HG03442 (cell line): ENCODE results near the gene SIRPA.
A peak's percentile ranks its signal among the peaks of the same experiment; 100 is the strongest.

Experiments
- ATAC-seq: cut with Tn5 transposase; IDR thresholded peaks from one replicate; pipeline ENCODE4 v1.9.1; 2021; ENCODE audit warnings: mild to moderate bottlenecking, moderate library complexity; ENCODE audit not compliant: unreplicated experiment

The SIRPA gene

DNA sequence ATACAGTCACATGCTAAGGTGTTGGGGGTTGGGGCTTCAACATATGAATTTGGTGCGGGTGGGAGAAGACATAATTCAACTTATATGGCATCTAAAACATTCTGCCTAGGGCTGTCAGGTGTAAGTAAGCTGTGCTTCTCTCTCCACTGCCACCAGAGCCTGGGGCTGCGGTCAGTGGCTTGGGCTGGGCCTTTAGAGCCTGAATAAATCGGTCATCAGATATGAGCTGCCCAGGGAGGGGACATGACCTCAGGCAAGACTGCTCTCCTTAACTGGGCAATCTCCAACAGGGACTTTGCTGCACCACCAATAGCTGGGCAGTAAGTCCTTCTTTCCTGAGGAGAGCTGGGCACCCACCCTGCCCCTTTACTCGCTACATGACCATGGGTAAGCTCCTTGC lies 24.9 kb upstream of the SIRPA start:
- ATAC-seq, result no peak

GRCh38 chr20:1870792-1871550 lies 24.2 kb upstream of the SIRPA start:
- peak; percentile 37 for ATAC-seq

GRCh38 chr20:1871807-1872458 lies 23.3 kb upstream of the SIRPA start:
- peak; percentile 55 for ATAC-seq

- no peak for ATAC-seq
These were observed 22.6 kb upstream of the SIRPA start for GRCh38 chr20:1872459-1873097.

DNA sequence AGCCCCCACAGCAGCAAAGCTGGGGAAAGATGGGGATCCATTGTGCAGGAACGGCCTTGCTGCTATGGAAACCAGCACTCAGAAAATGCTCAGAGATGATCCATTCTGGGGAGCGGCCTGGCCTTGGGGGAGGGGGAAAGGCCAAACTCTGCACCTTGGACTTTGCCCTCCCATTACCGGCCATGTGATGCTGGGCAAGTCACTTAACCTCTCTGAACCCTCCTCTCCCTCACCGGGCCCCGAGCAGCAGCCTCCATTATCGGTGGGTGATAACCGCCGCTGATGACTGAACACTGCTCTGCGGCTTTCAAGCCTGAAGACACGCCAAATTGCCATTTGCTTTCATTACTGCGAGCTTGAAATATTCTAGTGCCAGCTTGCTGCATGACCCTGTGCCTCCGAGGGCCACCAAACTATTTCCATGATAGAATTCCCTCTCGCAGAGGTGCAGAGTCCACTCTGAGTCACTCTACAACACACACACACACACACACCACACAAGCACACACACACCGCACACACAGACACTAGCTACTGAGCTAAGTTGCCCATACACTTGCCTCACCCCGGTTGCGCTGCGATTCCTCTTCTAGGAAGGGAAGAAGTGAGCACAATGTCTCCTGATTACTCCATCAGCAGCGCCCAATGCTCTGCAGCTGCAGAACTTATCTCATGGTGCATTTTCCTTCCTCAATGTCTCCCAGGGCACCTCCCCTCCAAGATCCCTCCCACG lies 20.6 kb upstream of the SIRPA start:
- no peak for ATAC-seq

GRCh38 chr20:1875183-1875554 lies 20.0 kb upstream of the SIRPA start:
- no peak for ATAC-seq

DNA sequence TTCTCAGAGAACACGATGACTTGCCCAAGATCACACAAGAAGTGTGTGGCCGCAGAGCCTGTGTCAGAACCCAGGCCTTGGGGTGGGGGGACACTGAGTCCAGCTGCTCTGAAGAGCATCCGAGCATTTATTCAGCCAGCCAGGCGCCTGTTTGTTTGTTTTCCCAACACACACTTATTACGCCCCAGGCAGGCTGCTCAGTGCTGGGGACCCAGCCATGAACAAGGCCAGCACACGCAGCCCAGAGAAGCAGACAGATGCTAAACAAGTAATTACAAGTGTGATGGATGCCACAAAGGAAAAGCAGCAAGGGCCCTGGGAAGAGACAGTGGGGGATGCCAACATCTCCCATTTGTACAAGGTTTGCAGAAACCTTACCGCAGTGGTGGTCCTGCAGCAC lies 19.4 kb upstream of the SIRPA start:
- ATAC-seq, result no peak

DNA sequence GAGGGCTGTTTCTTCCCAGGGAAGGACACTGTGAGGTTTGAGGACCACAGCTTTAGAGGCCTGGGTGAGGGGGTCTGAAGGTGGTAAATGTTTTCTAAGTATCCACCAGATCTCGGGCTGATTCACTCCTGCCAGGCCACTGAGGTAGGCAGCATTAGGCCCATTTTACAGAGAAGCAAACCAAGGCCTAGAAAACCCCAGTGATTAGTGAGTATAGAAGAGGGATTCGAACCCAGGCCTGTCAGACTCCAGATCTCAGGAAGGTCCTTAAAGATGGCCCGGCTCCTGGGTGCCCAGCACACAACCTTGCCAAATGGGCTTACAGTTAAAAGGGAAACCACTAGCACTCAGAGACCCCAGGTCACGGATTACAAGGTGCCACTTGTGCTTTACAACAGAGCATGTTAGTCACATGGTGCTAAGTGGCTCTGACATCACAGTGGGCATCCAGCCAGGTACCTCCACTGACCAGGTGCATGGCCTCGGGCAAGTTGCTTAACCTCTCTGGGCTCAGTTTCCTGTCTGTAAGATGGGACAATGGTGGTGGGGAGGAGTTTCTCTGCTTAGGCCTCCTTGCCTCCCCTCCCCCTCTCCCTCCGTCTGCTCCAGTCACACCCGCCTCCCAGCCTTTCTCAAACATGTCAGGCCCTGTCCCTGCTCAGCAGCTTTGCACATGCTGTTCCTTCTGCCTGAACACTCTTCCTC lies 18.8 kb upstream of the SIRPA start:
- no peak for ATAC-seq

DNA sequence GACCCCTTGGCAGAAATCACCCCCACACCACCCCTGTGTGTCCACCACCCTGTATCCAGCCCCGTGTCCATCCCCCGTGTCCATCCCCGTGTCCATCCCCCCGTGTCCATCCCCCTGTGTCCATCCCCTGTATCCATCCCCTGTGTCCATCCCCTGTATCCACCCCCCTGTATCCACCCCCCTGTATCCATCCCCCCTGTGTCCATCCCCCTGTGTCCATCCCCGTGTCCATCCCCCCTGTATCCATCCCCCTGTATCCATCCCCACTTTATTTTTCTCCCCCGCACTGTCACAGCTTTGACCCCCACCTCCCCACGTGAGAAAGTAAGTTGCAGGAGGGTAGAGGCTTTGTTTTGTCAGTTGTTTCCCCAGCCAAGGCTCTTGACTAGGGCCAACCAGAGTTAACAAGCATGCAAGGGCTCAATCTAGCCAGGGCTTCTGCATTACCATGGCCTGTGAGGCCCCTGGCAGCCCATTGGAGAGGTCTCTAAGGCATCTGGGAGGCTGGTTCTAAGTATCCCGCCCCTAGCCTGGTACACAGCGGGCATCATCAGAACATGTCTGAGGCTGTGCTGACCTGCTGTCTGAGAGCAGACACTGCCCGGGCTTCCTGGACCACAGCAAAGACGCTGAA lies 18.1 kb upstream of the SIRPA start:
- no peak for ATAC-seq

- ATAC-seq, result no peak
These were observed 17.5 kb upstream of the SIRPA start for GRCh38 chr20:1877609-1878200.

DNA sequence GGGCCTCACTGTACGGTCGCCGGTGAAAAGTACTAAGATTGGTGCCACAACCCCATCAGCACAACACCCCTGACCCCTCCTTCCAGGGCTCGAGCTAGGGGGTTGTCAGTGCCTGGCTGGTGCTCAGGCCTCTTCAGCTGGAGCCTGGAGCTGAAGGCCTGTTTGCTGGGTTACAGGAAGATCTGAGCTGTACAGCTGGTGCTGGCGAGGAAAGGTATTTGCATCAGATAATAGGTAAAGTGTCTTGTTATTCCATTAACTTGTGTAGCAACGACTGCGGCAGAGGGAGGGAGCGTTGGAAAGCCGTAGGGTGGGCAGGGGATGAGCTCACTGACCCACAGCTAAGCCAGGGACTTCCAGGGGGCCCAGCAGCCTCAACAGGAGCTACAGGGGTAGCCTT lies 15.8 kb upstream of the SIRPA start:
- no peak for ATAC-seq

DNA sequence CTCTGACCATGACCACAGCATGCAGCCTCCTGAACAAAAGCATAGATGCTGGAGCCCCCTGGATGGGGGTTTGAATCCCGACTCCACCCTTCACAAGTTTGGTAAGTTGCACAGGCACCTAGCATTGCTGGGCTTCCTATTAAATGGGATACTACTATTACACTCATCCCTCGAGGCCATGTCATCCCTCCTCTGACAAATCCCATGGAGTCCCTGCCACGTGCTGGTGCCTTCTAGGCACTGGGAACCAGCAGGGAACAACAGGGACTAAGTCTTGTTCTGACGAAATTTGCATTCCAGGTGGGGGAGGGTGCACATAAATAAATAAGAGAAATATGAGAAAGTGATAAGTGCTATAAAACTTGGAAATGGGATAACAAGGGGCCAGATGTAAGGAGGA lies 15.3 kb upstream of the SIRPA start:
- ATAC-seq, result no peak

DNA sequence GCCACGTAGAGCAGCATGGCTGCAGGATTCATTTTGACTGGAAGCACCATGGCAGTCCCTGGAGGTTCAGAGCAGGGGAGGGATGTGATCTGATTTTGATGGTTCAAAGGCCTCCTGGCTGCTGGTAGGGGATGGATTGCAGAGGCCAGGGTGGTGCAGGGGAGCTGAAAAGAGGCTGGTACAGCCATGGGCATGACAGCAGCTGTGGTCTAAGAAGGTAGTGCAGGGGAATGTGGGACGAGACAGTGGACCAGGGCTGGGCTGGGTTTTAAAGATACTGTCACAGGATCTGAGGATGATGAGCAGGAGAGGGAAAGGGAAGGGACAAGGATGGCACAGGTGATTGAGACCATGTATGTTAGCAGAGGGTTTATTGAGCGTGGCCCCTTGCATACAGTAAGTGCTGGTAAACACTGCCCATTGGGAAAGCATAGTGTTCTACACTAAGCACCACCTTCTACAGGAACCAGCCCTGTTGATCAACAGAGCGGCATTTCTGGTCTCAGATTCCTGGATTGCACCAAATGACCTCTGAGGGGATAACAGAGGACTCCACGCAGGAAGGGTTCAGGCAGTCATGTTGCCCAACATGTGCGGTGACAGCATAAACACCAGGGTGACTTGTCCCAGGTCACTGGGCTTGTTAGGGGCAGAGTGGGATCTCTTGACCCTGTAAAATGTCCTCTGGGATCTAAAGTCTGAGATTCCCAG lies 14.5 kb upstream of the SIRPA start:
- no peak for ATAC-seq

DNA sequence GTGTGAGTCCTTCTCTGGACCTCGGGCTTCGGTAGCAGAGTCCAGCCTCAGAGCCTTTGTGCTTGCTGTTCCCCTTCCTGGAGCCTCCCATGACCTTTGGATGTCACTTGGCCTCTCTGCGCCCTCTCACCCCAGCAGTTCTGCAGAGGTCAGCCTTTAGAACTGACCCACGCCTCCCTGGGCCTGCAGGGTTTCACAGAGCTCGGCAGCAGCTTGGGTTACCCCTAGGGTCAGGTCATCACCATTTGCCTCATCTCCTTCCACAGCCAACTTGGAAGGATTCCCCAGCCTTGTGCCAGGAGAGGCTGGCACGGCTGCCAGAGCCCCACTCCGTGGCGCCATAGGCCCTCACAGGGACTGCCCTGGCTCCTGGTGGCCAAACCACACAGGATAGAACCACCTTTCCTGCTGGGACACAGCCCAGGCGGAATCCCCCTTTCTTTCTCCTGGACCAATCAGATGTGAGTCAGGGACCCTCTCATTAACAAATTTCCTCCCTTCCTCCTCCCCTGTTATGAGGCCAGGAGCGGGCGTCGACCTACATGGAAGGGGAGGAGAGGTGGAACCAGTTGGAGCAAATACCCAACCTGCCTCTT lies 13.9 kb upstream of the SIRPA start:
- ATAC-seq, result no peak

- ATAC-seq, result no peak
These were observed 13.2 kb upstream of the SIRPA start for GRCh38 chr20:1882026-1882425.

GRCh38 chr20:1883986-1884385 lies 11.2 kb upstream of the SIRPA start:
- ATAC-seq, result no peak

- ATAC-seq, result no peak
These were observed 10.0 kb upstream of the SIRPA start for GRCh38 chr20:1885254-1885653.

DNA sequence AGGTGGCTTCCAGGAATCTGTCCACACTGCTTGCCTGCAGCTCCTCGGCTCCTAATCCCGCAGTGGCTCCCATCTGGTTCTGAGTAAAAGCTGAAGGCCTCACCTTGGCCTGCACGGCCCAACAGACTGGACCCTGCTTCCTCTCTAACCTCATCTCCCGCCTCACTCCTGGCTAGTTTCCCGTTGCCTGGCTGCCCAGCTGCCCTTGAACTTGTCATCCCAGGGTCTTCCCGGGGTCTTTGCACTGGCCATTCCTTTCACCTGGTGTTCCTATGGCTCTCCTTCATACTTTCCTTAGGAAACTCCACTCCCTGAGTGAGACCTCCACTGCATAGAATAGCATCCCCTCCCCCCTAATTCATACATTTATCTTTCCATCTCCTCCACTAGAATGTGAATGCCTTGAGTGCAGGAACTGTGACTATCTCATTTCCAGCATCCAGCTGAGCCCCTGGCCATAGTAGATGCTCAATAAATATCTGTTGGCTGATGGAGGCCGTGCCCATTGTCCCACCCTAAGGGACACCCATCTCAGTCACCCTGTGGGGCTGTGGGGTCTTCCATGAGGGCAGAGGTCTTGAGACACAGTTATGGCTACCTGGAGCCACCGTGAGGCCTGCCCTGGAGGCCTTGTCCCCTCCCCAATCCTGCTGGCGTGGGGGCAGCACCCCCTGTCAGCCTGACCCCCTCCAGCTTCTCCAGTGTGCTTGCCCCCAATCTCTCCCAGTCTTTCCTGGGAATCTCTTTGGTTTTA lies 9.1 kb upstream of the SIRPA start:
- no peak for ATAC-seq
